ENCODE data around the gene TTC27.
"Not testable (repeated sequence)": the region's sequence is repeated elsewhere in the genome, so short reads cannot be mapped to it uniquely, and the experiment has no call there.

The TTC27 gene

DNA sequence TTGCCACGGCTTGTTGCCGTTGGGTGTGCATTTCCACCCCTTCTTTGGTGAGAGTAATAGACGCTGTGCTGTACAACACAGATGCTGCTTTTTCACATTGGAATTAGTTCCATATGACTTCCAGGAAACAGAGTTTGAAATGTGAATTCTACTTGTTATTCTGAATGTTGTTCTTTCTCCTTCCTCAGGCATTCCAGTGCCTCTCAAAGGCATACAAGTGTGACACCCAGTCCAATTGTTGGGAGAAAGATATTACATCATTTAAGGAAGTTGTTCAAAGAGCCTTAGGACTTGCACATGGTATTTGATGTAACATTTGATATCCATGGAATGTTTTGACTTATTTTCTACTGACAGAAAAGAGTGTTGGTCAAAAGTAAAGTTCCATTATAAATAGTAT is 184.5 kb downstream of the TTC27 start:
- DNase-seq = no peak

DNA sequence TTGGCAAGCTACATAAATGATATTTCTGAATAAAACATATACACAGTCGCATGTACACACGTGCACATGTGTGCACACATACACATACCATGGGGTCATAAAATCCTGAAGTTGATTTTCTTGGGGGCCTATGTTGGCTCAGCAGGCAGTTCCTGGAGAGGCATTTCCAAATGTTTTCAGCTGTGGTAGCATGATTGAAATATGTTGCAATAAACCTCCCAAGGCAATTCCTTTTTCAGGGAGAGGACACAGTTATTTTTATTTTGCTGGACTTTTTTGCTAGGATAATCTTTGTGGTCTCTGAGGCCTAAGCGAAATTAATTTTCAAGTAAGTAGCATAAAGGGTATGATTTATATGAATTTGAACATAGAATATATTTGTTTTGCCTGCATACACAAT is 192.2 kb downstream of the TTC27 start:
- DNase-seq = no peak

DNA sequence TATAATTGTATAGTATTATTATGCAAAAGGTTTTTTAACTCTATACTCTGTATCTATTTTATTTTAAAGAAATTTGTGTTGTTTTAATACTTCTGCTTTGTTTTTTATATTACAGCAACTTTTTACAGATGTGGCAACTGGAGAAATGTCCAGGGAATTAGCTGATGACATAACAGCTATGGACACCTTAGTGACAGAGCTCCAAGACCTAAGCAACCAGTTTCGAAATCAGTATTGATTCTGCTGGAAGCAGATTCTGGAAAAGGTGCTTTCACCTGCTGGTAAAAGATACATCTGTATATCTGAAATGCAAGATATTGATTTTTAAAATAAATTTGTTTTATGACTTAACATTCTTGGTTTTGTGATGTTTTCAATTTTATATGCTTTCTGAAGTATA is 192.9 kb downstream of the TTC27 start:
- no peak for DNase-seq

DNA sequence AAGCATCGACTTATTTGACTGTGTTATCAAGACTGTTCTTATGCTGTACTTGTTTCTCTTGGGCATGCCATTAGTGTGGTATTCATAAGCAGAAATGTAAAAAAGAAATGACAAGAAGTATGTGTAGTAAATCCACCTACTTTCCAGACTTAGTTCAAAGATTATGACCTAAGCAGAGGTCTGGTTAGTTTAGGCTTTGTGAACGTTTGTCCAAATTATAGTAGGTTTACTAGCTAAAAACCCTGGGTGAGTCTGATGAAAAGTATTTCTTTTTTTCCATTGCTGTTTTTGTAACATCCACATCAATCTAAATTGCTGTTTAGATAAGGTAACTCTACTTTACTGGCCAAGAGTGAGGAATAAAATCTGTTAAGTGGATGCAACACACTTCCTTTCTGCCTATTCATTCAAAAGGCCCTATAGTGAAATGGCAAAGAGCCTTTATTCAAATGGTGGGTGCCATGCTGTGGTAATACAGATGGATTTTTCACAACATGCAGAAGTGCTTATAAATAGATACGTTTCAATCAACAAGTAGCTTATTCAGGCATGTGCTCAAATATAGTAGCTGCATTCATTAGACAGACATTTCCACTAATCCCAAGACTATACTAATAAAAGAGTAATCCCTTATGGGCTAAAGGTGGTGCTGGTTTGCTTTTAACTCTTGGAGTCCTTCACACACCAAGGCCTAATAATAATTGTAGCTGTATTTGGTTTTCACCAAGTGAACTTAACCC is 196.4 kb downstream of the TTC27 start:
- DNase-seq = peak in 1 of 2 donors; percentile 22

DNA sequence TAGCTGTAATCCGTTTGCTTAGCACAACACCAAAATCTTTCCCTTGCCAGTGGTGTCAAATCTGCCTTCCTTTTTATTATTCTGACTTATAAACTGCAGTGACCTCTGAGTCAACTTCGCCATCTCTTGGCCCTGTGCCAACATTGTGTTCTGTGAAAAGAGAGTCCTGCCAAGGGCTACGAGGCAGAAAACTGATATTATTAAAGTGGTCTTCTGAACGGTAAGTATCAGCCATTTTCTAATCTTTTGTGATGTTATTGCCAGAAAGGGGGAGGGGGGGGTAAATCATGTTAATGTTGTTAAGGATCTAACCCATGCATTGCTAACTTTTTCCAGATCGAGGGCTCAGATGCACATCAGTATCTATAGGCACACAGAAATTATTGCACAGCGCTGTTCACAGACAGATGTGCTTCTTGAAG is 197.5 kb downstream of the TTC27 start:
- peak; percentile 30 to 42 for DNase-seq

DNA sequence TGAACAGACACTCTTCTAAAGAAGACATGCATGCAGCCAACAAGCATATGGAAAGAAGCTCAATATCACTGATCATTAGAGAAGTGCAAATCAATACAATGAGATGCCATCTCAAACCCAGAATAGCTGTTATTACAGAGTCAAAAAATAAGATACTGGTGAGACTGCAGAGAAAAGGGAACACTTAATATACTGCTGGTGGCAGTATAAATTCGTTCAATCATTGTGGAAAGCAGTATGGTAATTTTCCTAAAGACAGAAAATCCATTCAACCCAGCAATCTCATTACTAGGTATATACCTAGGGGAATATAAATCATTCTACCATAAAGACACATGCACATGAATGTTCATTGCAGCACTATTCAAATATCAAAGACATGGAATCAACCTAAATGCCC is 202.3 kb downstream of the TTC27 start:
- DNase-seq = no peak

DNA sequence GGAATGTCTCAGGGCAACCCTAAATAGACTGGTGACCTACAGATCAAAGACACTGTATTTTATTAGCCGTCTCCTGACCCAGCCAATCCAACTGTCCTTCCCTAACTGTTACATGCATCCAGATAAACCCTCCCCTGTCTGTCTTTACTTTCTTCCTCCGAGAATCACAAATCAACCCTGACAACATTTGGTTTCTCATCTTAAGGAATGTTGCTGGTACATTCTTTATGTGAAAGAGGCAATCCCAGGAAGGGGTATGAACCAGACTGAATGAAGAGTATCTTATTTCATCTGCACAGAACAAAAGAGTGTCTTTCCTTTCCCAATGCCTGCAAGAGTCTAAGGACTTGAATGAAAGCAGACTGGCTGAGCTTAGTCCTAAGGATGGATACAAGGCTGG is 205.0 kb downstream of the TTC27 start:
- no peak for DNase-seq

DNA sequence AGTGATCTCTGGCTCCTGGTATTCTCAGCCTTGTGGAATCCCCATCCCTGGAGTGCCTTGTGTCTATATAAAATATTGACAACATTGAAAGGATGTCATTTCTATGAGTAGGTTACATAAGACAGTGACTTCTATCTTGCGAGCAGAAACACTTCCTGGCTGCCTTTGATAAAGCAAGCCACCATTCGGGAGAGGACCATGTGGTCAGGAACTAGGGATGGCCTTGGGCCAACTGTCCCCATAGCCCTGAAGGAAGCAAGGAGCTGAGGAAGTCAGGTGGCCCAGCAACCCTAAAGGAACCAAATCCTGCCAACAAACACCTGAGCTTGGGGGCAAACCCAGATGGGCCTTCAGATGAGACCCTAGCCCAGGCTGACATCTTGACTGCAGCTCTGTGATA is 205.9 kb downstream of the TTC27 start:
- no peak for DNase-seq

DNA sequence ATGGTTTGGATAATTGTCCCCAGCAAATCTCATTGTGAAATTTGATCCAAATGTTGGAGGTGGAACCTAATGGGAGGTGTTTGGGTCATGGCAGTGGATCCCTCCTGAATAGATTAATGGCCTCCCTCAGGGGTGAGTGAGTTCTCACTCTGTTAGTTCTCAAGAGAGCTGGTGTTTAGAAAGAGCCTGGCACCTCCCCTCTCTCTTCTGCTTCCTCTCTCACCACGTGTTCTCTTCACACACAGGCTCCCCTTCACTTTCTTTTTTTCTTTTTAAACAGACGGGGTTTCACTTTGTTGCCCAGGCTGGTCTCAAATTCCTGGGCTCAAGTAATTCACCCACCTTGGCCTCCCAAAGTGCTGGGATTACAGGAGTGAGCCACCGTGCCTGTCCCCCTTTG is 207.3 kb downstream of the TTC27 start:
- no peak for DNase-seq

DNA sequence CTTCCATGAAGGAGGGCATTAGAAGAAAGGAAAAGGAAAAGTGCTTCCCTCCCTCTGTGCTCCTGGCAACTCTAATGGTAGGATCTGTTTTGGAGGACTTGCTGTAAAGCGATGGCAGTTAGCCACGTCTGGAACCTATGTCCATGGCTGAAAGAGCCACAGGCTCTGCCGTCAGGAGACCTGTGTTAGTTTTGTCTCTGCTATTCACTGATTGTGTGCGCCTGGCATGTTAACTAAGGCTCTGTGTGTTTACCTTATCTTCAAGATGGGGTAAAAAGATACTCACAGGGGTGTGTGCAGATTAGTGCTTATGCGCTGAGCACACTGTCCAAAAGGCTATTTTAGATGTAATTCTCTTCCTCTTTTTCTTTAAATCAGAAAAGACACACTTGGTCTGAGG is 209.1 kb downstream of the TTC27 start:
- DNase-seq = no peak

DNA sequence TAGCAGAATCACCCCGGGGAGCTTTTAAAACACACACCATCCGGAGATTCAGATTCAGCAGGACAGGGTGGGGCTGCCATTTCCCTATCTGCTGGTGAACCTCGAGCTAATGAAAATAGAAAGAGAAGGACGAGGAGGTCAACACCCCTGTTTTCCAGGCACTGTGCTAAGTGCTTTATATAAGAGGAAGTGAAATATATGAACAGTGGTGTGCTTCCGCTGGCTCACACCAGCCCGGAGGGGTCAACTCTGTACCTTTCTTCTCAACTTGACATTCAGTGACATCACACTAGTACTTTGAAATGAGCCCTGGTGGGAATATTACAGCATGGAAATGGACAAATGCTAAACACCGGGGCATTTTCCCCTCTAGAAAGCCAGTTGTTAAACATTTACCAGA is 210.6 kb downstream of the TTC27 start:
- no peak for DNase-seq

DNA sequence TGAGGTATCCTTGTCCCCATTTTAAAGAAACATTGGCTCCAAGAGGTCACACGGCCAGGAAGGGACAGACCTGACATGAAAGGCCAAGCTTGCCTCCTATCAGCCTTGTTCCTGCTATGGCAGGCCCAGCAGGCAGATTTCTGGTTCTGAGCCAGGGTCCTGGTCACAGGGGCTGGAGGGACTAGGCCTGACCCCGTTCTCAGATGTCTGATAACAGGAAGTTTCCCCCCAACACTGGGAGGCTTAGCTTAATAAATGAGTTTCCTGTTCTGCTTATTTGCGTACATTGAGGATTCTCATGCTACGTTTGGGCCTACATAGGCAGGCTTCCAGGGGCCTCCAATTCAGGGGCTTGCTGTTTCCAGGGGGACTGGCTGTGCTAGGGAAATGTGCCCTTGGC is 211.1 kb downstream of the TTC27 start:
- DNase-seq = no peak

DNA sequence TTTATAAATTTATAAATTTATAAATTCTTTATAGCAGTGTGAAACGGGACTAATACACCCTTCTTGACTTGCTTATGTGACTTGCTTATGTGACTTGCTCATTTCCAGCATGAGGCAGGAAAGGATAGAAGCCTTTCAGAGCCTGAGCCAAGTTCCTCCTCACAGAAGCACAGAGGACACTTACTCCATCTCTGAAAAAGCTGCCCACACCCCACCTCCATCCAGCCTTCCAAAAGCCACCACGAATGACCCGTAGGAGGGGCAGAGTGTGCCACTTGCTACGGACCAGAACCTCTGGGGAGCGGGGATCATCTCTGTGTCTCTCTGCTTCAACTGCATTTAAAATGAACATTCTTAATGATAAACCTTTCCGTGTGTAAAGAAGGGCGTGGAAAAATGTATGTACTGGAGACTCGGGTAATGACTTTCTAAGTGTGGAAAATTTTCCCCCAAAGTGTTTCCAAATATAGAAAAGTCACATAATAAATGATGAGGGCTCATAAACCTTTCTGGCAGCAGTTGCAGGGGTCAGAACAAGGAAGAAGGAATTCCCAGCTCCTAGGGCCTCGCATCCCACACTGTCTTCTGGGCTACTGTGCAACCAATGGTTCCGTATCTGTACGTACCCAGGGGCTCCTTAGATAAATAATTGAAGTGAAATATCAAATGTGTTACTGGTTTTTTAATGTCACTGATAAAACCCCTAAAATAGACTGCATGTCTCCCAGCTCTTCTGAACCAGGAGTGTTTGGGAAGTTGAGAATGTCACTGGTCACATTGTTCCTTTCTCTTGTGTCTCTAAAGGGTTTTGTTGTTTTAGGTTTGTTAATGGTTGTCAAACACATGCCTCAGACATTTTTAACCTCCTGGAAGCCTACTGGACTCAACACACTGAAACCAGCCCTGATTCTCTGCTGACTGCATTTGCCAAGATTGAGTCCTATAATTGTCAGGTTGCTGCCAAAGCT is 214.4 kb downstream of the TTC27 start:
- DNase-seq = no peak

DNA sequence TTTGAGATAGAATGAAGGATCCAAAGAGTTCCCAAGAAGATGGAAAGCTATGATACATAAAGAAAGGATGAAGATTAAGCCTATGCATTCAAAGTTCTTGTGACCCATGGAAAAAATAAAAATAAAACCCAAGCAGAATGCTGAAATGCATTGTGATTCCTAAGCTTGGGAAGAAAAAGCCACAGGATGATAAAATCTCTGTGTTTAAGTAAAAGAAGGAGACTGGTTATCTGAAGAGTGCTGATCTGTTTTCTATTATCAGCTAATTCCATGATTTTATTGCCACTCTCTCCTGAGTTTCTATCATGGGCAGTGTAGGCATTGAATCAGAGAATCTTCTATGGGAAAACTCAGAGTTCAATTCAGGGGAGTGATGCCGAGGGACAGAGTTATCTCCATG is 215.8 kb downstream of the TTC27 start:
- no peak for DNase-seq

DNA sequence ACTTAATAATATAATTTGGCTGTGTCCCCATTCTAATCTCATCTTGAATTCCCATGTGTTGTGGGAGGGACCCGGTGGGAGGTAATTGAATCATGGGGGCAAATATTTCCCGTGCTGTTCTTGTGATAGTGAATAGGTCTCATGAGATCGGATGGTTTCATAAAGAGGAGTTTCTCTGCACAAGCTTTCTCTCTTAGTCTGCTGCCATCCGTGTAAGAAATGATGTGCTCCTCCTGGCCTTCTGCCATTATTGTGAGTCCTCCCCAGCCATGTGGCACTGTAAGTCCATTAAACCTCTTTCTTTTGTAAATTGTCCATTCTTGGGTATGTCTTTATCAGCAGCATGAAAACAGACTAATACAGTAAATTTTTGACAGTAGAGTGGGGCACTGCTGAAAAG is 216.4 kb downstream of the TTC27 start:
- DNase-seq = no peak

DNA sequence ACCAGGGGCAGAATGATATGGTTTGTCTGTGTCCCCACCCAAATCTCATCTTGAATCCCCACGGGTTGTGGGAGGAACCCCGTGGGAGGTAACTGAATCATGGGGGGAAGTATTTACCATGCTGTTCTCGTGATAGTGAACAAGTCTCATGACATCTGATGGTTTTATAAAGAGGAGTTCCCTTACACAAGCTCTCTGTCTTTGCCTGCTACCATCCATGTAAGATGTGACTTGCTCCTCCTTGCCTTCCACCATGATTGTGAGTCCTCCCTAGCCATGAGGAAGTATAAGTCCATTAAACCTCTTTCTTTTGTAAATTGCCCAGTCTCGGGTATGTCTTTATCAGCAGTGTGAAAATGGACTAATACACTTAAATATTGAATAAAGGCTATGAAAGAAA is 218.4 kb downstream of the TTC27 start:
- not testable (repeated sequence) for DNase-seq

DNA sequence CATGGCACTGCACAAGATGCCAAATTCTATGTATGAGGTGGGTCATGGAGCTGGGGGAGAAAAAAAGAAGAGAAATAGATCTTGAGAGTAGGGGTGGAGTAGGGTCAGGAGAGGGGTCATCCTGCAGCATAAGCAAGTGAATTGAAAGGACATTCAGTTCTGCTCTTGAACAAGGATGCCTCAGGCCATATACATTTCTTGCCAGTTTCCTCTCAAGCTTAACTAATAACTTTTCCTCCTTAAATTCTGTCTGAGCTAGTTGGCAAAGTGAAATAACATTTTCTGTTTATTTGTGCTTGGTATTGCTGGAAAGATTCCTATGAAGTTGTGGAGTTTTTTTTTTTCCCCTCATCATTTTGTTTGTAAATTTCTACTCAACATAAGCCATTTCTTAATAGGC is 219.9 kb downstream of the TTC27 start:
- no peak for DNase-seq

DNA sequence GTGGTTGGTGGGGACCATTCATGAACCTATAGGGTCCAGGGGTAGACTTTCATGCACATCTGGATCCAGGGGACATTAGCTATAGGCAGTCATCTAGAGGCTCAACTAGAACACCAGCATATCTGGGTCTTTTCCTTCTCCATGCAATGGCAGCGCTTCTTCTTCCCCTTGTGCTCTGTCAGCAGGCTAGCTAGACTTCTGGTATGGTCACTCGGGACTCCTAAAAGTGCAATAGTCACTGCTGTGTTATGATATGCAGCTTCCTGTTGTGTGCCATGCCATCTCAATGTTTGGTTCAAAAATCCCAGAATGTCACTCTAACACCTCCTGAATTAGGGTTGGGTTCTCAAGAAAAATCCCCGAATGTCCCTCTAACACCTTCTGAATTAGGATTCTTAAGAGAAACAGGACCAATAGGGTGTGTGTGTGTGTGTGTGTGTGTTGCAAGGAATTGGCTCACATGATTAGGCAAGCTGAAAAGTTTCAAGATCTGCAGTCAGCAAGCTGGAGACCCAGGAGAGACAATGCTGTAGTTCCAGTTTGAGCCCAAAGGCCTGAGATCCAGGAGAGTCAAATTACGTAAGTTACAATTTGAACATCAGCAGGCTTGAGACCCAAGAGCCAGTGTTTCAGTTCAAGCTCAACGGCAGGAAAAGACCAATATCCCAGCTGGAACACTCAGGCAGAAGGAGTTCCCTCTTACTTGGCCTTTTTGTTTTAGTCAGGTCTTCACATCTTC is 221.8 kb downstream of the TTC27 start:
- no peak for DNase-seq

DNA sequence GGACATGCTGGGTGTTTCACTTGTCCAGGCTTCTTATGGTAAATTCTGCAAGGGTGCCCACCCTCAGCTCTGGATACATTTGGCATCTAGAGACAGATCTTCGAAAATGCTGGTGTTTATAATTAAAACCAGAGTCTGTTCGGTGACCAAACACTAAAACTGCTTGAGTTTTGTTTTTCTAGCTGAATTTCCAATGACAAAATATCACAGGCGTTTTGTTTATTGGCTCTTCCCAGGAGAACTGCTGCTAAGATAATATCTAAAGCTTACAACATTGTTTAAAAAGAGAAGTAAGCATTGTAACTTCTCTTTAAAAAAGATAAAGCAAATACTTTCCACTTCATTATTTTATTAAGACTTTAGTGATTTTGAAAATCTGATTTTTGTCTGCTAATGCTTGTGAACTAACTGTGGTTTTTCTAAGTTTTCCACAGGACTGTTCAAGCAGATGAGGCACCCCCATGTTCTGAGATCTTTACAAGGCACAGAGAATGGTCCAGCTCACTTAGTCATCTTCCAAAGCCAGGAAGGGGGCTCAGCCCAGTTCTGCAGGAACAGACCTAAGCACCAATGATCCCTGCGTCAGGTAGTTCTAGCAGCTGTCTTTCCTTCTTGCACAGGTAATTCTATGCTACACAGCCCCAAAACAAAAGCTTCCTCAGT is 224.1 kb downstream of the TTC27 start:
- DNase-seq = no peak

DNA sequence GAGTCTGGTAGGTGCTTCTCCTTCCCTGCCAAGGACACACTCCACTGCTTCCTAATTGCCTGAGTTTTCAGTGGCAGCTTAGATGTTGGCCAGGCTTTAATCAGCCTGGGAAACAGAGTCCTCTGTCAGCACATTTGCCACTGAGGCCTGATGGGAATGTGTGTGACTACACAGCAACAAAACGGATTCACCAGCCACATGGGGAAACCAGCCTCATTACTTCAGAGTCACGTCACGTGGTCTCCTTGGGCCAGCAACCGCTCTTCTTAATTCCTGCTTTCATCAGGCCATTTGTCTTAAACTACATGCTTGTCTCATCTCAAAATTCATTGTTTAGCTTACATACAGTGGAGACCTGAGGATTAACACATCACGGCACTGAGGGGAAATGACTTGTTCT is 225.0 kb downstream of the TTC27 start:
- no peak for DNase-seq

DNA sequence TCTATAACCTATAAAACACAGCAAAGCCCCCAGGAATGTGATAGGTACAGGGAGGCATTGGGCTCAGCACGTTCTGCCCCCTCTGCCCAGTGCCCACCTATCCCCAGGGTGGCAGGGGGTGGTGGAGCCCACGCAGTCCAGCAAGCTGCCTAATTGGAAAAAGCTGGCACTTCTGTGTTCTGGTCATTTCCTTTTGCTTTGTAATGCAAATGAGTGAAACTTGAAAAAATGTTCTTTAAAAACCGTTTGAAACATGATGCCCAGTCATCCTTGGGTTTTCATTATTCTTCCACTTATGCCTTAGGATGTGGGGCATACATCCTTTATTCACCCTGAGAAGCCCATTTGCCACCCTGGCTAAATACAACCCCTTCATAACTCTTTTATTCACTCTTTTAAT is 229.0 kb downstream of the TTC27 start:
- no peak for DNase-seq

DNA sequence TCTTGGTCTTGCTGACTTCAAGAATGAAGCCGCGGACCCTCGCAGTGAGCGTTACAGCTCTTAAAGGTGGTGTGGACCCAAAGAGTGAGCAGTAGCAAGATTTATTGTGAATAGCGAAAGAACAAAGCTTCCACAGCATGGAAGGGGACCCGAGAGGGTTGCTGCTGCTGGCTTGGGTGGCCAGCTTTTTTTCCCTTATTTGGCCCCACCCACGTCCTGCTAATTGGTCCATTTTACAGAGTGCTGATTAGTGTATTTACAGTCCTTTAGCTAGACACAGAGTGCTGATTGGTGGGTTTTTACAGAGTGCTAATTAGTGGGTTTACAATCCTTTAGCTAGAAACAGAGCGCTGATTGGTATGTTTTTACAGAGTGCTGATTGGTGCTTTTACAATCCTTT is 230.9 kb downstream of the TTC27 start:
- no peak for DNase-seq

DNA sequence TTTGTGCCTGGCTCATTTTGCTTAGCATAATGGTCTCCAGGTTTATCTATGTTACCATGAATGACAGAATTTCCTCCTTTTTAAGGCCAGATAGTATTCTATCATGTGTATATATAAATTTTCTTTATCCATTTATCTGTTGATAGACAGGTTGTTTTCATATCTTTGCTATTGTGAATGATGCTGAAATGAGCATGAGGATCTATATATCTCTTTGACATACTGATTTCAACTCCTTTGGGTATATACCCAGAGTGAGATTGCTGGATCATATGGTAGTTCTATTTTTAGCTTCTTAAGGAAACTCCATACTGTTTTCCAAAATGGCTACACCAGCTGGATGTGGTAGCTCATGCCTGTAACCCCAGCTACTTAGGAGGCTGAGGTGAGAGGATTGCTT is 232.5 kb downstream of the TTC27 start:
- DNase-seq = no peak
